K562 (cell line): ENCODE measurements around the gene PWWP2A. TPM values are rescaled to one million over a fixed set of nuclear protein-coding genes. Genes with fewer than 3 reads are reported as not detected.

ENCODE experiments used
- ATAC-seq: fragments of 200-7000 bp; cut with Tn5 transposase; 3 replicates; pipeline ENCODE4 v1.9.1; 2020; ENCODE audit warnings: moderate library complexity
- BruUV-seq: library from RNA; stranded (reverse); fragments of 400-500 nt; replicated peaks from 2 replicates; lab custom pipeline; 2021; lab: Mats Ljungman, UMichigan
- CTCF ChIA-PET: fragments of 300-600 bp; formaldehyde crosslinking; extraction: SDS; loops from one replicate; lab custom pipeline; 2021; ENCODE audit warnings: low intra/inter-chr PET ratio; lab: Yijun Ruan, JAX
- POLR2A ChIA-PET: fragments of 300-600, 350-650 bp; sonication (Branson Sonifier 250); formaldehyde crosslinking; extraction: SDS; loops from one replicate; lab custom pipeline; 2021; ENCODE audit warnings: antibody characterized with exemption, inconsistent platforms; lab: Yijun Ruan, JAX
- DNase-seq, 4 experiments: peaks; one replicate each; pipeline versions ENCODE4 v3.0.0 to v3.0.0-alpha.2; 2011 to 2018; ENCODE audit warnings: low spot score in 3 of 4, mixed read lengths in 3 of 4; ENCODE audit errors: extremely low read depth in 1 of 4
- FAIRE-seq: peaks from 2 replicates; lab custom pipeline; 2011; peaks lifted over from hg19 to GRCh38; lab: Jason Lieb, UNC
- H2AFZ ChIP-seq: 2 replicates; pipeline ENCODE4 v1.6.0; 2011; ENCODE audit warnings: low read depth, low read length, control low read depth, inconsistent platforms
- H3K27ac ChIP-seq: fragments of 200-600 bp; 3 replicates; pipeline ENCODE4 v1.8.0; 2011; ENCODE audit warnings: low read depth, mild to moderate bottlenecking, control low read depth, inconsistent platforms, low read length, moderate library complexity, mixed read lengths; ENCODE audit errors: extremely low read depth
- H3K27me3 ChIP-seq, 2 experiments: fragments of 300-600 bp in 1 of 2; 2 replicates in 1 of 2; 3 replicates in 1 of 2; pipeline versions ENCODE4 v1.6.0 to v1.8.0; 2011; ENCODE audit warnings: inconsistent platforms in 2 of 2, low read length in 2 of 2, mild to moderate bottlenecking in 1 of 2, mixed read lengths in 1 of 2, moderate library complexity in 1 of 2; ENCODE audit not compliant: control insufficient read depth in 2 of 2, insufficient read depth in 2 of 2
- H3K36me3 ChIP-seq: fragments of 300-600 bp; 3 replicates; pipeline ENCODE4 v1.8.0; 2011; ENCODE audit warnings: mild to moderate bottlenecking, low read length, inconsistent platforms; ENCODE audit not compliant: control insufficient read depth, insufficient read depth
- H3K4me1 ChIP-seq, 2 experiments: fragments of 200-600 bp in 1 of 2; replicated peaks in 1 of 2; 2 replicates in 1 of 2; 3 replicates in 1 of 2; pipeline versions ENCODE4 v1.5.1 to v1.8.0; 2011; ENCODE audit warnings: inconsistent platforms in 2 of 2, low read length in 2 of 2, mild to moderate bottlenecking in 1 of 2, mixed read lengths in 1 of 2, moderate library complexity in 1 of 2; ENCODE audit not compliant: control insufficient read depth in 2 of 2, insufficient read depth in 2 of 2
- H3K4me2 ChIP-seq: 2 replicates; pipeline ENCODE4 v1.6.1; 2011; ENCODE audit warnings: low read length, control low read depth, inconsistent platforms, mixed read lengths; ENCODE audit not compliant: insufficient read depth
- H3K4me3 ChIP-seq: fragments of 200-600 bp; sonication (generic), shearing (Covaris generic); 2 replicates; pipeline ENCODE4 v1.5.1; 2016; ENCODE audit warnings: control low read depth, inconsistent platforms
- H3K79me2 ChIP-seq: fragments of 200-600 bp; 3 replicates; pipeline ENCODE4 v1.8.0; 2011; ENCODE audit warnings: low read length, inconsistent platforms; ENCODE audit not compliant: control insufficient read depth, insufficient read depth
- H3K9ac ChIP-seq, 2 experiments: 2 replicates each; pipeline versions ENCODE4 v1.6.0 to v1.6.1; 2011; ENCODE audit warnings: low read depth in 2 of 2, low read length in 2 of 2, control low read depth in 1 of 2, inconsistent platforms in 1 of 2, mild to moderate bottlenecking in 1 of 2, mixed read lengths in 1 of 2; ENCODE audit not compliant: insufficient read depth in 1 of 2
- H3K9me1 ChIP-seq: one replicate; pipeline ENCODE4 v1.6.0; 2011; ENCODE audit warnings: inconsistent platforms, mild to moderate bottlenecking, low read length, moderate library complexity; ENCODE audit not compliant: control insufficient read depth, insufficient read depth
- H3K9me3 ChIP-seq: replicated peaks from 2 replicates; pipeline ENCODE4 v1.5.1; 2011; ENCODE audit warnings: low read depth, low read length, inconsistent platforms; ENCODE audit not compliant: control insufficient read depth, insufficient read depth
- H4K20me1 ChIP-seq: replicated peaks from 2 replicates; pipeline ENCODE4 v1.6.1; 2011; ENCODE audit warnings: low read length, inconsistent platforms, mixed read lengths; ENCODE audit not compliant: control insufficient read depth, insufficient read depth
- CSDE1 ChIP-seq, 2 experiments: fragments of 450-650 bp; IDR thresholded peaks; 2 replicates each; pipeline ENCODE4 v1.6.1; 2016; ENCODE audit warnings: mild to moderate bottlenecking in 1 of 2
- DDX20 ChIP-seq: fragments of 450-650 bp; IDR thresholded peaks from 2 replicates; pipeline ENCODE4 v1.6.1; 2016; ENCODE audit warnings: missing genetic modification characterization, low read depth, mild to moderate bottlenecking, missing compliant biosample characterization, moderate library complexity
- HSF4 ChIP-seq: fragments of 250-450 bp; sonication (Bioruptor Pico); IDR thresholded peaks from 2 replicates; pipeline ENCODE4 v2.1.2; 2022; ENCODE audit warnings: mild to moderate bottlenecking, moderate library complexity, borderline replicate concordance
- NR1H2 ChIP-seq: sonication (generic); formaldehyde crosslinking; IDR thresholded peaks from 2 replicates; pipeline ENCODE4 v1.4.0; 2020; ENCODE audit warnings: mild to moderate bottlenecking, missing genetic modification reagents
- WGBS: fragments of 100-300 bp; shearing (Covaris generic); methylation state at CpG from one replicate; pipeline ENCODE4 v1.1.6; 2016; ENCODE audit warnings: low coverage, mixed read lengths; ENCODE audit not compliant: insufficient coverage; ENCODE audit errors: missing lambda C conversion rate; 5-methylcytosine and 5-hydroxymethylcytosine counted together
- in situ Hi-C: fragments of 300-500 bp; cut with MboI; formaldehyde crosslinking; loops from 4 replicates; pipeline ENCODE4 v1.15.0; 2018; ENCODE audit warnings: inconsistent platforms, mixed read lengths
- intact Hi-C: fragments of 100-400 bp; cut with micrococcal nuclease; formaldehyde crosslinking; loops from 2 replicates; pipeline ENCODE4 v1.14.2; 2022
- polyA plus RNA-seq, 8 experiments: library from polyadenylated mRNA; depleted of rRNA in 4 of 8; stranded (reverse) in 5 of 8; unstranded in 3 of 8; fragments of >200 nt; fragmentation: Nextera tagmentation in 2 of 8; fragmentation: Illumina TruSeq in 1 of 8; extraction: Ambion mirVana in 2 of 8; extraction: Trizol in 1 of 8; gene quantifications; 2 replicates each; pipeline versions ENCODE4 v1.2.1 to v1.2.3, GENCODE V29; 2011 to 2014; ENCODE audit warnings: inconsistent platforms in 1 of 8, missing spikeins in 1 of 8
- total RNA-seq, 7 experiments: library from RNA; depleted of rRNA in 6 of 7; stranded (reverse); fragments of >200 nt in 6 of 7; fragmentation: Illumina TruSeq in 2 of 7; extraction: Trizol in 2 of 7; gene quantifications; 2 replicates each; pipeline versions ENCODE4 v1.2.1 to v1.2.3, GENCODE V29; 2011 to 2021; ENCODE audit warnings: low replicate concordance in 1 of 7
- TF ChIP-seq, protein P1 (sequence below), 2 experiments: fragments of 450-650 bp; conservative IDR thresholded peaks; 2 replicates each; pipeline ENCODE4 v1.6.1; 2017; ENCODE audit warnings: mild to moderate bottlenecking in 2 of 2, moderate library complexity in 2 of 2
- TF ChIP-seq, protein P2 (sequence below): fragments of 250-450 bp; sonication (Bioruptor Pico); IDR thresholded peaks from 2 replicates; pipeline ENCODE4 v1.8.0; 2021; ENCODE audit warnings: moderate library complexity, mild to moderate bottlenecking, inconsistent platforms
- TF ChIP-seq, protein P3 (sequence below): fragments of 250-450 bp; sonication (Bioruptor Pico); IDR thresholded peaks from 2 replicates; pipeline ENCODE4 v1.8.0; 2022; ENCODE audit warnings: moderate library complexity, mild to moderate bottlenecking, inconsistent platforms

PWWP2A gene
- total and polyA plus RNA-seq, 9 of the 15 experiments (the other 6 are each of a cell fraction or from before 2014, with no cell fraction given), result 2.7 to 26.3 (median 14.6) TPM

DNA sequence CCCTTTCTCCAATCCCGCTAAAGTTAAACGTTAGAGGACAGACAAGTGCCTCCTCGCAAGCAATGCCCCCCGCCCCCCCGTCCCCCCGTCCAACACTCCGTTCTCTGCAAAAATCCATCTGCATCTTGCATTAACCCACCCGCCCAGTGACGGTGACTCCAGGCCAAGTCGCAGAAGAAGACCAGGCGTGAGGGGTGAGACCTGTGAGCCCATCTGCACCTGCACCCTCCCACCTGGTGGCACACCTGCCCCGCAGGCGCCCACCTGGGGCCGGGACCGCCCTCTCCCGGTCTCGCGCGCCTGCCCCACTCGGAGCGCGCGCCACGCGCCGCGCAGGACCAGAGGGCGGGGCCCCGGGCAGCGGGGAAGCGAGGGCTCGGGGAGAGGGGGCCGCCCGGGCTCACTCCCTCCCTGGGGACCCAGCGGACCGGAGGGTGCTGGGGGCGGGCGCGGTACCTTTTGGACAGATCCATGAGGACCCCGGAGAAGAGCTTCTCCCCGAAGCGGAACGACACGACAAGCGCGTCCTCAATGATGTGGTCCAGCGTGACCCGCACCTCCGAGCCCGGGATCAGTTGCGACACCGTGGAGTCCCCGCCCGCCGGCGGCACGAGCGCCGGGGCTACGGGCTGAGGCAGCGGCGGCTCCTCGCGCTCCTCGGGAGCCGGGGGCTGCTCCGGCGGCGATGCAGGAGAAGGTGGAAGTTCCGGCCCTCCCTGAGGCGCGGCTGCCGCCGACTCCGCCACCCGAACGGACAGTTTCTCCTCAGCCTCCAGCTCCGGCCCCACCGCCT lies 705 bp downstream of the PWWP2A start (continued):
- TF ChIP-seq, protein P1, sequence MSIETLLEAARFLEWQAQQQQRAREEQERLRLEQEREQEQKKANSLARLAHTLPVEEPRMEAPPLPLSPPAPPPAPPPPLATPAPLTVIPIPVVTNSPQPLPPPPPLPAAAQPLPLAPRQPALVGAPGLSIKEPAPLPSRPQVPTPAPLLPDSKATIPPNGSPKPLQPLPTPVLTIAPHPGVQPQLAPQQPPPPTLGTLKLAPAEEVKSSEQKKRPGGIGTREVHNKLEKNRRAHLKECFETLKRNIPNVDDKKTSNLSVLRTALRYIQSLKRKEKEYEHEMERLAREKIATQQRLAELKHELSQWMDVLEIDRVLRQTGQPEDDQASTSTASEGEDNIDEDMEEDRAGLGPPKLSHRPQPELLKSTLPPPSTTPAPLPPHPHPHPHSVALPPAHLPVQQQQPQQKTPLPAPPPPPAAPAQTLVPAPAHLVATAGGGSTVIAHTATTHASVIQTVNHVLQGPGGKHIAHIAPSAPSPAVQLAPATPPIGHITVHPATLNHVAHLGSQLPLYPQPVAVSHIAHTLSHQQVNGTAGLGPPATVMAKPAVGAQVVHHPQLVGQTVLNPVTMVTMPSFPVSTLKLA (conservative IDR thresholded peaks at IDR 0.05), result peak in 1 of 2 experiments; percentile 59; a peak in 1 of 4 replicates
- TF ChIP-seq DDX20 (tag) (no peak), NR1H2 (CRISPR knock-in tag) (0 out of 2 replicates have a peak, but pooled peaks have one; percentile 34)

DNA sequence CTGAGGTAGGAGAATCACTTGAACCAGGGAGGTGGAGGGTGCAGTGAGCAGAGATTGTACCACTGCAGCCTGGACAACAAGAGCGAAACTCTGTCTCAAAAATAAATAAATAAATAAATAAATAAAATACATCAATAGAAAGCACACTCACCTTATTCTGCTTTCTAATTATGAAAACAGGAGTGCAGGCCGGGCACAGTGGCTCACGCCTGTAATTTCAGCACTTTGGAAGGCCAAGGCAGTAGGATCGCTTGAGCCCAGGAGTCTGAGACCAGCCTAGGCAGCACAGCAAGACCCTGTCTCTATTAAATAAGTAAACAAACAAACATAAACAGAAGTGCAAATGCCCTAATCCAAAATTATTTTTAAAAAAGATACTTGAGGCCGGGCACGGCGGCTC lies 2.3 kb downstream of the PWWP2A start:
- Histone ChIP-seq H2AFZ (no peak overlapping the region), H3K4me2 (no peak overlapping the region), H3K27ac (no peak overlapping the region), H3K4me1 (peaks cover 0 to 9% of the 10 kb centered on the region in 2 experiments; a peak in 3 of 5 replicates), H3K4me3 (no peak overlapping the region), H3K27me3 (no peaks in the 10 kb centered on the region), H3K9me1 (no peaks in the 10 kb centered on the region), H3K9me3 (no peaks in the 10 kb centered on the region), H3K9ac (no peak overlapping the region), H4K20me1 (no peaks in the 10 kb centered on the region), H3K36me3 (peaks cover 36% of the 10 kb centered on the region; the same call in 2 of the 3 replicates), H3K79me2 (peaks cover 17% of the 10 kb centered on the region)
- in situ Hi-C loops, result no loop called here
- CTCF ChIA-PET, result no interaction called here
- TF ChIP-seq, protein P2, sequence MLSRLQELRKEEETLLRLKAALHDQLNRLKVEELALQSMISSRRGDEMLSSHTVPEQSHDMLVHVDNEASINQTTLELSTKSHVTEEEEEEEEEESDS (CRISPR knock-in tag), result no peak
- TF ChIP-seq, protein P3, sequence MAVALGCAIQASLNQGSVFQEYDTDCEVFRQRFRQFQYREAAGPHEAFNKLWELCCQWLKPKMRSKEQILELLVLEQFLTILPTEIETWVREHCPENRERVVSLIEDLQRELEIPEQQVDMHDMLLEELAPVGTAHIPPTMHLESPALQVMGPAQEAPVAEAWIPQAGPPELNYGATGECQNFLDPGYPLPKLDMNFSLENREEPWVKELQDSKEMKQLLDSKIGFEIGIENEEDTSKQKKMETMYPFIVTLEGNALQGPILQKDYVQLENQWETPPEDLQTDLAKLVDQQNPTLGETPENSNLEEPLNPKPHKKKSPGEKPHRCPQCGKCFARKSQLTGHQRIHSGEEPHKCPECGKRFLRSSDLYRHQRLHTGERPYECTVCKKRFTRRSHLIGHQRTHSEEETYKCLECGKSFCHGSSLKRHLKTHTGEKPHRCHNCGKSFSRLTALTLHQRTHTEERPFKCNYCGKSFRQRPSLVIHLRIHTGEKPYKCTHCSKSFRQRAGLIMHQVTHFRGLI (CRISPR knock-in tag), result no peak
- no peak for TF ChIP-seq HSF4
- TF ChIP-seq CSDE1 (IDR thresholded peaks at IDR 0.05), result no peak
- ATAC-seq, result no peak
- DNase-seq, result no peak
- 98% methylated on average over 6 of the region's 7 CpGs for WGBS
- FAIRE-seq, result no peak
- no TSS peak for BruUV-seq
- intact Hi-C loops, result no loop called here
- POLR2A ChIA-PET, result no interaction called here
